Measurements from ENCODE around the gene ACAP2.

The ACAP2 gene

GRCh38 chr3:195258449-195259153 lies 184.2 kb downstream of the ACAP2 start:
- DNase-seq = no peak

GRCh38 chr3:195257454-195258448 lies 185.1 kb downstream of the ACAP2 start:
- DNase-seq = no peak

GRCh38 chr3:195256639-195257453 lies 186.0 kb downstream of the ACAP2 start:
- no peak for DNase-seq

- no peak for DNase-seq
Measured at GRCh38 chr3:195255571-195256501, 187.0 kb downstream of the ACAP2 start.

- no peak for DNase-seq
Measured at GRCh38 chr3:195255176-195255500, 187.7 kb downstream of the ACAP2 start.

- no peak for DNase-seq
Measured at GRCh38 chr3:195254454-195255175, 188.2 kb downstream of the ACAP2 start.

GRCh38 chr3:195253923-195254432 lies 188.8 kb downstream of the ACAP2 start:
- no peak for DNase-seq

- DNase-seq = no peak
Measured at GRCh38 chr3:195251336-195252065, 191.3 kb downstream of the ACAP2 start.

GRCh38 chr3:195250473-195251251 lies 192.2 kb downstream of the ACAP2 start:
- no peak for DNase-seq

- DNase-seq = no peak
Measured at GRCh38 chr3:195249858-195250464, 192.9 kb downstream of the ACAP2 start.

GRCh38 chr3:195249057-195249770 lies 193.6 kb downstream of the ACAP2 start:
- no peak for DNase-seq

GRCh38 chr3:195248281-195248680 lies 194.5 kb downstream of the ACAP2 start:
- DNase-seq = no peak

- no peak for DNase-seq
Measured at GRCh38 chr3:195247863-195248189, 195.0 kb downstream of the ACAP2 start.

GRCh38 chr3:195247086-195247862 lies 195.5 kb downstream of the ACAP2 start:
- DNase-seq = no peak

- no peak for DNase-seq
Measured at GRCh38 chr3:195246581-195246995, 196.2 kb downstream of the ACAP2 start.

GRCh38 chr3:195245531-195245951 lies 197.3 kb downstream of the ACAP2 start:
- no peak for DNase-seq

GRCh38 chr3:195241592-195242355 lies 201.0 kb downstream of the ACAP2 start:
- no peak for DNase-seq
